ENCODE measurements around the gene UBXN2A.

UBXN2A gene

DNA sequence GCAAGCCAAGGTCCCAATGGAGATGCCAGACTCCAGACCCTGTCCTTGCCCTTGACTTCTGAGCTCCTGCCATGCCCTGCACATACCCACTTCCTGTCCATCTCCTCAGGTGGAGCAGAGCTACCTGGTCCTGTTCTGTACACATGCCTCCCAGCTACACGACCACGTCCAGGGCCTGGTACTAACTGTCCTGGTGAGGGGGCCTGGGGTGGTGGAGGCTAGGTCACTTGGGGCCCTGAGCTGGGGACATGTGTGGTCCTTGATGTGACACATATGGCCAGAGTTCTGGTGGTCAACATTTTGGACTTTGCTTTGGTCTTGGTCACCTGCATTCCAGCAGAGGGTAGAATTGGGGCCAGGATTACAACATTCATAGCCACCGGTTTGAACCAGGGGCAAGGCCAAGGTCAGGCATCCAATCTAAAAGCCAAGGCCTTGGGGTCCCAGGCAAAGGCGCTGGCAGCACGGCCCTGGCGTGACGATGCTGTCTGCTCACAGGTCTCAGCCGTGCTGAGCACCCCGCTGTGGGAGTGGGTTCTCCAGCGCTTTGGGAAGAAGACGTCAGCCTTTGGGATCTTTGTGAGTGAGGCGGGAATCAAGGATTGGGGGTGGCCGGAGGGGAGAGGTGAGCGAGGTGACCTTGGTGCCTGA lies 82.2 kb downstream of the UBXN2A start:
- 93% methylated on average over 14 of the region's 14 CpGs for WGBS
- Histone ChIP-seq H2AFZ (ENCODE audit: low read depth, low read length) (no peak overlapping the region), H3K14ac (ENCODE audit: low read length in 2 of 2) (no peak overlapping the region), H3K18ac (ENCODE audit: low read depth in 1 of 2, low read length in 2 of 2) (no peak overlapping the region), H2BK5ac (ENCODE audit: low read depth, low read length, poor library complexity, severe bottlenecking) (no peak overlapping the region), H3K27ac (ENCODE audit: low read length, poor library complexity, severe bottlenecking) (no peak overlapping the region), H3K4me2 (ENCODE audit: low read length, poor library complexity, severe bottlenecking) (no peak overlapping the region), H4K8ac (ENCODE audit: low read length) (no peak overlapping the region), H3K4ac (ENCODE audit: low read depth in 1 of 2, low read length in 2 of 2) (no peak overlapping the region), H2BK12ac (ENCODE audit: low read length in 2 of 2) (no peak overlapping the region), H3K4me1 (ENCODE audit: control insufficient read depth, insufficient read depth, low read depth, low read length) (peaks cover 12% of the 10 kb centered on the region), H2BK15ac (ENCODE audit: low read depth, poor library complexity, severe bottlenecking) (no peak overlapping the region), H3K79me1 (replicated peaks; ENCODE audit: low read length, poor library complexity, severe bottlenecking) (peaks cover 4% of the 10 kb centered on the region), H3K9me3 (ENCODE audit: control insufficient read depth, low read length) (no peaks in the 10 kb centered on the region), H2AK5ac (ENCODE audit: low read length, severe bottlenecking) (no peak overlapping the region), H3K27me3 (ENCODE audit: control insufficient read depth in 1 of 2, insufficient read depth in 1 of 2, low read length in 2 of 2) (no peaks in the 10 kb centered on the region), H2BK120ac (ENCODE audit: low read depth, low read length) (no peak overlapping the region), H4K91ac (ENCODE audit: low read length) (no peak overlapping the region), H3K23ac (ENCODE audit: low read length in 2 of 2) (peak overlapping the region in 1 of 2 experiments; percentile 61), H3K4me3 (ENCODE audit: insufficient read depth in 1 of 2, low read depth in 1 of 2, low read length in 2 of 2) (no peak overlapping the region), H3K36me3 (ENCODE audit: control insufficient read depth in 1 of 2, insufficient read depth in 2 of 2, low read depth in 1 of 2, low read length in 2 of 2) (peaks cover 15 to 45% of the 10 kb centered on the region in 2 experiments), H3K9ac (ENCODE audit: low read length) (no peak overlapping the region)
- DNase-seq, result no peak

DNA sequence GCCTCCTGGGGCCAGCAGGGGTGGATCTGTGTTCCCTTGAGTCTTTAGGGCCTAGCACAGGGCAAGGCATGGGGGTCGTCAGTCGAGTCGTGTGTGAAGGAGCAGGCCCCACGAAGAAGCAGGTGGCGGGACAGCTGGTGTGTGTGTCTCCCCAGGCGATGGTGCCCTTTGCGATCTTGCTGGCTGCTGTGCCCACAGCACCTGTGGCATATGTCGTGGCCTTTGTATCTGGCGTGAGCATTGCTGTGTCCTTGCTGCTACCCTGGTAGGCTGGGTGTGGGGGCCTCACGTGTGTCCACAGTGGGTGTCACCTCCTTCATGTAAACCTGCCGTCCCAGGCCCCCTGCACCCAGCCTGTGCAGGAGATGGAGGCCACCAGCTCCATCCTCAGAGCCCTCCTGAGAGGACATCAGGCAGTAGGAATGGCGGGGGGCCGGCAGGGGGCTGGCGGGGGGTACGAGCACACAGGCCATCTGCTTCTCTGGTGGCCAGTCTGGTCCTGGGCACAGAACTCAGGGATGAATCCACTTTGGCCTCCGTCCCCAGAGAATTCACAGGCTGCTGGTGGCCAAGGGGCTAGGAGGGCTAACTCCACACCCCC lies 82.8 kb downstream of the UBXN2A start:
- WGBS, result 94% methylated on average over 16 of the region's 16 CpGs
- no peak overlapping the region for H3K9ac ChIP-seq (ENCODE audit: low read length)

DNA sequence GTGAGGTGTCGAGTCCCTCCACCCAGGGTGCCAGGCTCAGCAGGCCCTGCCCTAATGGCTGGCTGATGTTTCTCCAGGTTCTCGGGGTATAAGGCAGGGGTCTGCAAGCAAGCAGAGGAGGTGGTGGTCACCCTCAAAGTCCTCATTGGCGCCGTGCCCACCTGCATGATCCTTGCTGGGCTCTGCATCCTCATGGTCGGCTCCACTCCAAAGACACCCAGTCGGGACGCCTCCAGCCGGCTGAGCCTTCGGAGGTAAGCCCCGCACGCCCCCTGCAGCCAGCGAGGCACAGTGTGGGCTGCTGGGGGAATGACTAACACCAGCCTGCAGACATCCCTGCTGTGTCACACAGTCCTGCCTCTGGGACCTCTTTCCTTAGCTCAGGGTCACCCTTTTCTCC lies 83.8 kb downstream of the UBXN2A start:
- H3K9me3 ChIP-seq (ENCODE audit: control insufficient read depth, low read length), result no peaks in the 10 kb centered on the region
- H3K79me1 ChIP-seq (replicated peaks; ENCODE audit: low read length, poor library complexity, severe bottlenecking), result peaks cover 4% of the 10 kb centered on the region
- H2BK12ac ChIP-seq (ENCODE audit: low read length in 2 of 2), result no peak overlapping the region
- no peak overlapping the region for H3K27ac ChIP-seq (ENCODE audit: low read length, poor library complexity, severe bottlenecking)
- no peak overlapping the region for H3K4me2 ChIP-seq (ENCODE audit: low read length, poor library complexity, severe bottlenecking)
- DNase-seq, result no peak
- H3K27me3 ChIP-seq (ENCODE audit: control insufficient read depth in 1 of 2, insufficient read depth in 1 of 2, low read length in 2 of 2), result no peaks in the 10 kb centered on the region
- no peak overlapping the region for H4K91ac ChIP-seq (ENCODE audit: low read length)
- no peak overlapping the region for H3K4ac ChIP-seq (ENCODE audit: low read depth in 1 of 2, low read length in 2 of 2)
- H3K14ac ChIP-seq (ENCODE audit: low read length in 2 of 2), result peak overlapping the region in 1 of 2 experiments; percentile 53
- no peak overlapping the region for H2BK120ac ChIP-seq (ENCODE audit: low read depth, low read length)
- no peak overlapping the region for H3K23ac ChIP-seq (ENCODE audit: low read length in 2 of 2)
- peaks cover 19 to 45% of the 10 kb centered on the region in 2 experiments for H3K36me3 ChIP-seq (ENCODE audit: control insufficient read depth in 1 of 2, insufficient read depth in 2 of 2, low read depth in 1 of 2, low read length in 2 of 2)
- no peak overlapping the region for H2BK15ac ChIP-seq (ENCODE audit: low read depth, poor library complexity, severe bottlenecking)
- no peak overlapping the region for H3K4me3 ChIP-seq (ENCODE audit: insufficient read depth in 1 of 2, low read depth in 1 of 2, low read length in 2 of 2)
- H2BK5ac ChIP-seq (ENCODE audit: low read depth, low read length, poor library complexity, severe bottlenecking), result no peak overlapping the region
- no peak overlapping the region for H4K8ac ChIP-seq (ENCODE audit: low read length)
- no peak overlapping the region for H3K18ac ChIP-seq (ENCODE audit: low read depth in 1 of 2, low read length in 2 of 2)
- H3K4me1 ChIP-seq (ENCODE audit: control insufficient read depth, insufficient read depth, low read depth, low read length), result peaks cover 12% of the 10 kb centered on the region
- 73% methylated on average over 12 of the region's 12 CpGs for WGBS
- H2AK5ac ChIP-seq (ENCODE audit: low read length, severe bottlenecking), result no peak overlapping the region
- H2AFZ ChIP-seq (ENCODE audit: low read depth, low read length), result no peak overlapping the region
- no peak overlapping the region for H3K9ac ChIP-seq (ENCODE audit: low read length)

More for the DNA sequence above, 82.8 kb downstream of the UBXN2A start:
- Histone ChIP-seq H3K4me1 (ENCODE audit: control insufficient read depth, insufficient read depth, low read depth, low read length) (peaks cover 12% of the 10 kb centered on the region), H2BK12ac (ENCODE audit: low read length in 2 of 2) (no peak overlapping the region), H2BK120ac (ENCODE audit: low read depth, low read length) (no peak overlapping the region), H2BK5ac (ENCODE audit: low read depth, low read length, poor library complexity, severe bottlenecking) (no peak overlapping the region), H3K79me1 (replicated peaks; ENCODE audit: low read length, poor library complexity, severe bottlenecking) (peaks cover 4% of the 10 kb centered on the region), H2BK15ac (ENCODE audit: low read depth, poor library complexity, severe bottlenecking) (no peak overlapping the region), H2AK5ac (ENCODE audit: low read length, severe bottlenecking) (no peak overlapping the region), H3K36me3 (ENCODE audit: control insufficient read depth in 1 of 2, insufficient read depth in 2 of 2, low read depth in 1 of 2, low read length in 2 of 2) (peaks cover 15 to 45% of the 10 kb centered on the region in 2 experiments), H3K27ac (ENCODE audit: low read length, poor library complexity, severe bottlenecking) (no peak overlapping the region), H2AFZ (ENCODE audit: low read depth, low read length) (no peak overlapping the region), H3K4me3 (ENCODE audit: insufficient read depth in 1 of 2, low read depth in 1 of 2, low read length in 2 of 2) (no peak overlapping the region), H4K91ac (ENCODE audit: low read length) (no peak overlapping the region), H3K14ac (ENCODE audit: low read length in 2 of 2) (peak overlapping the region in 1 of 2 experiments; percentile 51), H3K27me3 (ENCODE audit: control insufficient read depth in 1 of 2, insufficient read depth in 1 of 2, low read length in 2 of 2) (no peaks in the 10 kb centered on the region), H3K18ac (ENCODE audit: low read depth in 1 of 2, low read length in 2 of 2) (no peak overlapping the region), H3K4ac (ENCODE audit: low read depth in 1 of 2, low read length in 2 of 2) (no peak overlapping the region), H3K9me3 (ENCODE audit: control insufficient read depth, low read length) (no peaks in the 10 kb centered on the region), H4K8ac (ENCODE audit: low read length) (no peak overlapping the region), H3K23ac (ENCODE audit: low read length in 2 of 2) (no peak overlapping the region), H3K4me2 (ENCODE audit: low read length, poor library complexity, severe bottlenecking) (no peak overlapping the region)
- no peak for DNase-seq

DNA sequence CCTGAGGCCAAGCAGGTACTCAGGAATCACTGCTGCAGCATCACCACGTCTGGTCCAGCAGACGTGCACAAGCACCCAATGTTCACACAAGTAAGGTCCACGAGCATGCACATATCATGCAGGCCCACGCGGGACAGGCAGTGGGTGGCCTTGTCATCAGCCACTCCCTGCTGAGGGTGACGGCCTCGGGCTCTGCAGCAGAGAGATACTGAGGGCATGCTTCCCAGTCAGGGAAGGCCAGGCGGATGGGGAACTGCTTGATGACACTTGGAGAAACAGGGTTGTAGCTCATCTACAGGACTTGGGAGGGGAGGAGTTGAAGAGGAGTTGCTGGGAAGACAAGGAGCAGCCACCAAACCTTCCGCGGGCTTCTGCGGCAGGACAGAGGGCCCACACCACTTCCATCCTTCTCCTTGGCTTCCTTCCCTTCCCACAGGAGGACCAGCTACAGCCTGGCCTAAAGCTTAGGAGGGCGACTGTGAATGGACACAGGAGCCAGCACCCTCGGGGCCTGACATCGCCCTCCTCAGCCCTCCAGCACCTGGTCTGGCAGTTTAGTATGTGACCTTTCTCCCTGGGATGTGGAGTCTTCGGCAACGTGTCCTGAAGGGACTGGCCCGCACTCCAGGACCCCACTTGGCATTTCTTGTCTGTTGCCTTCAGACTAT lies 84.9 kb downstream of the UBXN2A start:
- no peak overlapping the region for H2BK12ac ChIP-seq (ENCODE audit: low read length in 2 of 2)
- H3K18ac ChIP-seq (ENCODE audit: low read depth in 1 of 2, low read length in 2 of 2), result no peak overlapping the region
- no peak overlapping the region for H3K4ac ChIP-seq (ENCODE audit: low read depth in 1 of 2, low read length in 2 of 2)
- no peak overlapping the region for H3K4me3 ChIP-seq (ENCODE audit: insufficient read depth in 1 of 2, low read depth in 1 of 2, low read length in 2 of 2)
- no peak overlapping the region for H2AFZ ChIP-seq (ENCODE audit: low read depth, low read length)
- H3K79me1 ChIP-seq (replicated peaks; ENCODE audit: low read length, poor library complexity, severe bottlenecking), result peaks cover 4% of the 10 kb centered on the region
- no peaks in the 10 kb centered on the region for H3K27me3 ChIP-seq (ENCODE audit: control insufficient read depth in 1 of 2, insufficient read depth in 1 of 2, low read length in 2 of 2)
- H3K27ac ChIP-seq (ENCODE audit: low read length, poor library complexity, severe bottlenecking), result no peak overlapping the region
- H3K9ac ChIP-seq (ENCODE audit: low read length), result no peak overlapping the region
- H4K8ac ChIP-seq (ENCODE audit: low read length), result no peak overlapping the region
- H2BK15ac ChIP-seq (ENCODE audit: low read depth, poor library complexity, severe bottlenecking), result no peak overlapping the region
- H3K14ac ChIP-seq (ENCODE audit: low read length in 2 of 2), result no peak overlapping the region
- WGBS, result 96% methylated on average over 17 of the region's 17 CpGs
- no peak overlapping the region for H2AK5ac ChIP-seq (ENCODE audit: low read length, severe bottlenecking)
- no peak for DNase-seq
- peaks cover 12% of the 10 kb centered on the region for H3K4me1 ChIP-seq (ENCODE audit: control insufficient read depth, insufficient read depth, low read depth, low read length)
- no peak overlapping the region for H3K4me2 ChIP-seq (ENCODE audit: low read length, poor library complexity, severe bottlenecking)
- H3K9me3 ChIP-seq (ENCODE audit: control insufficient read depth, low read length), result no peaks in the 10 kb centered on the region
- no peak overlapping the region for H2BK5ac ChIP-seq (ENCODE audit: low read depth, low read length, poor library complexity, severe bottlenecking)
- H3K36me3 ChIP-seq (ENCODE audit: control insufficient read depth in 1 of 2, insufficient read depth in 2 of 2, low read depth in 1 of 2, low read length in 2 of 2), result peaks cover 31 to 45% of the 10 kb centered on the region in 2 experiments
- no peak overlapping the region for H3K23ac ChIP-seq (ENCODE audit: low read length in 2 of 2)
- H2BK120ac ChIP-seq (ENCODE audit: low read depth, low read length), result no peak overlapping the region
- H4K91ac ChIP-seq (ENCODE audit: low read length), result no peak overlapping the region
